CD4-positive, alpha-beta memory T cell (primary cell): ENCODE results near the gene SPC24. TPM values are rescaled to one million over a fixed set of nuclear protein-coding genes. Genes with fewer than 3 reads are reported as not detected.
A peak's percentile ranks its signal among the peaks of the same experiment; 100 is the strongest.

Experiments used
- CTCF ChIA-PET: fragments of 350-600 bp; sonication (Branson Sonifier 250); formaldehyde crosslinking; loops from one replicate; lab custom pipeline; 2021; ENCODE audit warnings: inconsistent platforms; ENCODE audit not compliant: partially characterized antibody; lab: Charles Lee
- POLR2A ChIA-PET: fragments of 350-600 bp; sonication (Branson Sonifier 250); formaldehyde crosslinking; loops from one replicate; lab custom pipeline; 2021; ENCODE audit not compliant: partially characterized antibody; lab: Charles Lee
- DNase-seq, 5 donors: peaks; one replicate each; pipeline versions ENCODE4 v3.0.0 to v3.0.0-alpha.2; 2020 to 2022; ENCODE audit warnings: mixed read lengths in 1 of 5
- H3K27ac ChIP-seq: one replicate; pipeline ENCODE4 v1.7.0; 2013; ENCODE audit warnings: low read depth, low read length
- H3K27me3 ChIP-seq: 2 replicates; pipeline ENCODE4 v1.7.0; 2013; ENCODE audit warnings: mild to moderate bottlenecking, low read length, moderate library complexity; ENCODE audit not compliant: insufficient read depth
- H3K36me3 ChIP-seq: 2 replicates; pipeline ENCODE4 v1.7.0; 2013; ENCODE audit warnings: mild to moderate bottlenecking, low read length, moderate library complexity; ENCODE audit not compliant: insufficient read depth
- H3K4me1 ChIP-seq: 2 replicates; pipeline ENCODE4 v1.7.0; 2013; ENCODE audit warnings: mild to moderate bottlenecking, low read length, moderate library complexity; ENCODE audit not compliant: insufficient read depth
- H3K4me3 ChIP-seq, 2 donors: one replicate each; pipeline ENCODE4 v1.7.0; 2013; ENCODE audit warnings: low read length in 2 of 2, mild to moderate bottlenecking in 1 of 2
- H3K9me3 ChIP-seq, 2 donors: one replicate each; pipeline ENCODE4 v1.7.0; 2013; ENCODE audit warnings: low read length in 2 of 2, control low read depth in 1 of 2; ENCODE audit not compliant: control insufficient read depth in 1 of 2
- H3K27ac Mint-ChIP-seq, 7 donors: one replicate each; pipeline ENCODE4 v1.8.0; 2020 to 2021; ENCODE audit warnings: mixed read lengths in 7 of 7, mild to moderate bottlenecking in 6 of 7, inconsistent platforms in 3 of 7, moderate library complexity in 3 of 7
- H3K27me3 Mint-ChIP-seq, 2 donors: one replicate each; pipeline ENCODE4 v1.8.0; 2020 to 2021; ENCODE audit warnings: mixed read lengths in 2 of 2
- H3K36me3 Mint-ChIP-seq, 2 donors: one replicate each; pipeline ENCODE4 v1.8.0; 2020 to 2021; ENCODE audit warnings: mixed read lengths in 2 of 2, inconsistent platforms in 1 of 2, mild to moderate bottlenecking in 1 of 2
- H3K4me1 Mint-ChIP-seq, 4 donors: one replicate each; pipeline ENCODE4 v1.8.0; 2020 to 2021; ENCODE audit warnings: mixed read lengths in 4 of 4, mild to moderate bottlenecking in 1 of 4
- H3K4me3 Mint-ChIP-seq, 8 donors: one replicate each; pipeline ENCODE4 v1.8.0; 2020 to 2021; ENCODE audit warnings: mixed read lengths in 8 of 8, mild to moderate bottlenecking in 7 of 8, moderate library complexity in 6 of 8, inconsistent platforms in 3 of 8
- H3K9me3 Mint-ChIP-seq, 8 donors: one replicate each; pipeline ENCODE4 v1.8.0; 2020 to 2021; ENCODE audit warnings: mixed read lengths in 8 of 8, mild to moderate bottlenecking in 5 of 8, inconsistent platforms in 3 of 8, moderate library complexity in 1 of 8
- intact Hi-C: fragments of 100-400 bp; cut with micrococcal nuclease; formaldehyde crosslinking; loops from one replicate; pipeline ENCODE4 v1.15.1; 2023
- polyA plus RNA-seq, 2 donors: library from polyadenylated mRNA; unstranded; fragments of 300-500 nt; fragmentation: Illumina TruSeq; gene quantifications; one replicate each; pipeline ENCODE4 v1.2.3, GENCODE V29; 2021
- total RNA-seq, 2 experiments: library from RNA; stranded (reverse); gene quantifications; one replicate each; pipeline ENCODE4 v1.2.3, GENCODE V29; 2021

The SPC24 gene
- total and polyA plus RNA-seq, 4 experiments from 2014 or later = 0.32 to 1.9 (median 0.84) TPM; not detected in 1

GRCh38 chr19:11200931-11201330, 45.3 kb upstream of the SPC24 start:
- no peak overlapping the region for H3K4me3 ChIP-seq
- no peak overlapping the region for H3K27ac Mint-ChIP-seq
- peaks cover 0 to 2% of the 10 kb centered on the region in 2 donors for H3K27me3 Mint-ChIP-seq
- intact Hi-C loops = no loop called here
- H3K36me3 ChIP-seq = no peaks in the 10 kb centered on the region
- no peaks in the 10 kb centered on the region for H3K36me3 Mint-ChIP-seq
- no peak overlapping the region for H3K27ac ChIP-seq
- CTCF ChIA-PET = no interaction called here
- peaks cover 2 to 8% (median 5%) of the 10 kb centered on the region in 4 donors for H3K4me1 Mint-ChIP-seq
- DNase-seq = no peak
- H3K4me3 Mint-ChIP-seq = no peak overlapping the region
- peaks cover 9% of the 10 kb centered on the region for H3K4me1 ChIP-seq
- H3K27me3 ChIP-seq = no peaks in the 10 kb centered on the region
- H3K9me3 ChIP-seq = no peaks in the 10 kb centered on the region
- no peaks in the 10 kb centered on the region for H3K9me3 Mint-ChIP-seq
- POLR2A ChIA-PET = no interaction called here

DNA sequence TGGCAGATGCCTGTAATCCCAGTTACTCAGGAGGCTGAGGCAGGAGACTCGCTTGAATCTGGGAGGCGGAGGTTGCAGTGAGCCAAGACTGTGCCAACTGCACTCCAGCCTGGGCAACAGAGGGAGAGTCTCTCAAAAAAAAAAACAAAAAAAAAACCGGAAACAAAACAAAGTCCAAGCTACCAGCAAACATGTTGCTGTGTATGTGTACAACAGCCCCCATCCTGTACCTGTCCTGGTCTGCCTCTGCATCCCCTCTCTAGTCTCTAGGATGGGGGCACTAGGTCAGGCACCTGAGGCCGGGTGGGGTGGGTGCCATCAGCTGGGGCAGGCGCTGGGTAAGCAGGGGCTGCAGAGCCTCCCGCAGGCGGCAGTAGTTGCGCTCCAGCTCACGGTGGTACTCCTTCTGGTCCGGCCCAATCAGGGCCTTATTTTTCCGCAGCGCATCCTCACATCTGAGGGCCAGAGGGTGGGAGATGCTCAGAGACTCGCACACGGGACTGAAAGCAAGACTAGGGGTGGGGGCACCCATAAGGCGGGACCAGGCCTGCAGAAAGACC, 44.5 kb upstream of the SPC24 start:
- Histone ChIP-seq H3K27me3 (no peaks in the 10 kb centered on the region), H3K27ac (no peak overlapping the region), H3K4me1 (peaks cover 12% of the 10 kb centered on the region), H3K36me3 (no peaks in the 10 kb centered on the region), H3K4me3 (no peak overlapping the region), H3K9me3 (no peaks in the 10 kb centered on the region)
- intact Hi-C loops = no loop called here
- no peaks in the 10 kb centered on the region for H3K36me3 Mint-ChIP-seq
- H3K27ac Mint-ChIP-seq = no peak overlapping the region
- peaks cover 2 to 4% of the 10 kb centered on the region in 2 donors for H3K27me3 Mint-ChIP-seq
- no peak overlapping the region for H3K4me3 Mint-ChIP-seq
- POLR2A ChIA-PET = no interaction called here
- no peak for DNase-seq
- H3K4me1 Mint-ChIP-seq = peaks cover 3 to 13% (median 8%) of the 10 kb centered on the region in 4 donors
- CTCF ChIA-PET = no interaction called here
- no peaks in the 10 kb centered on the region for H3K9me3 Mint-ChIP-seq

- ChIA-PET POLR2A (no interaction called here), CTCF (no interaction called here)
- no peak for DNase-seq
- no peaks in the 10 kb centered on the region for H3K36me3 Mint-ChIP-seq
- no peak overlapping the region for H3K27ac ChIP-seq
- H3K4me1 ChIP-seq = peaks cover 16% of the 10 kb centered on the region
- peak overlapping the region in 1 of 8 donors; percentile 21 for H3K4me3 Mint-ChIP-seq
- H3K4me3 ChIP-seq = no peak overlapping the region
- intact Hi-C loops = no loop called here
- no peak overlapping the region for H3K27ac Mint-ChIP-seq
- H3K4me1 Mint-ChIP-seq = peaks cover 3 to 13% (median 8%) of the 10 kb centered on the region in 4 donors
- no peaks in the 10 kb centered on the region for H3K36me3 ChIP-seq
- no peaks in the 10 kb centered on the region for H3K9me3 Mint-ChIP-seq
- H3K9me3 ChIP-seq = no peaks in the 10 kb centered on the region
- peaks cover 2 to 4% of the 10 kb centered on the region in 2 donors for H3K27me3 Mint-ChIP-seq
- no peaks in the 10 kb centered on the region for H3K27me3 ChIP-seq
Measured at GRCh38 chr19:11199517-11199916, 43.9 kb upstream of the SPC24 start.

DNA sequence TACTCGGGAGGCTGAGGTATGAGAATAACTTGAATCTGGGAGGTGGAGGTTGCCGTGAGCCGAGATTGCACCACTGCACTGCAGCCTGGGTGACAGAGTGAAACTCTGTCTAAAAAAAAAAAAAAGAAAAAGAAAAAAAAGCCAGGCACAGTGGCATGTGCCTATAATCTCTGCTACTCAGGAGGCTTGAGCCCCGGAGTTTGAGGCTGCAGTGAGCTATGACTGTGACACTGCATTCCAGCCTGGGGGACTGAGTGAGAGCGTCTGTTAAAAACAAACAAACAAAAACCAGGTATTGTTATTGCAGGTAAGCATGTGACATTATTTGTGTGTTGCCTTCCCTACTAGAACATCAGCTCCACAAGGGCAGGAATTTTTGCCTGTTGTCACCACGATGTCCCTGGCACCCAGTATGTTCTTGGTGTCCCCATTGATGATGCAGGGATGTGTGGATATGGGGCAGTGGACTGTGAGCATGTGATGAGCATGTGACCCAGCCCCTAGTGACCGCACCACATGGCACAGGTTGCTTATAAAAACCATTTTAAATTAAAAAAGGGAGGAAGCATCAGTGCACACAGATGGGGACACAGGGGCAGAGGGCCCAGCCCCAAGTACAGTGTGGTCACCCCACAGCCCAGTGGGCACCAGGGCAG, 43.3 kb upstream of the SPC24 start:
- Histone ChIP-seq H3K36me3 (no peaks in the 10 kb centered on the region), H3K4me1 (peaks cover 16% of the 10 kb centered on the region), H3K27ac (no peak overlapping the region), H3K4me3 (no peak overlapping the region), H3K27me3 (no peaks in the 10 kb centered on the region), H3K9me3 (no peaks in the 10 kb centered on the region)
- Mint-ChIP-seq H3K9me3 (no peaks in the 10 kb centered on the region), H3K4me1 (peaks cover 3 to 13% (median 8%) of the 10 kb centered on the region in 4 donors), H3K27ac (no peak overlapping the region), H3K4me3 (peak overlapping the region in 4 of 8 donors; percentile 7 to 86 (median 52)), H3K27me3 (peaks cover 2 to 4% of the 10 kb centered on the region in 2 donors), H3K36me3 (no peaks in the 10 kb centered on the region)
- ChIA-PET CTCF (interaction anchor here (0.7 to 1.2 kb wide), 2 partner anchors 73 to 176 kb away, joined by 3 read pairs; partner anchors contain the start of gene SWSAP1), POLR2A (no interaction called here)
- intact Hi-C loops = no loop called here
- no peak for DNase-seq

DNA sequence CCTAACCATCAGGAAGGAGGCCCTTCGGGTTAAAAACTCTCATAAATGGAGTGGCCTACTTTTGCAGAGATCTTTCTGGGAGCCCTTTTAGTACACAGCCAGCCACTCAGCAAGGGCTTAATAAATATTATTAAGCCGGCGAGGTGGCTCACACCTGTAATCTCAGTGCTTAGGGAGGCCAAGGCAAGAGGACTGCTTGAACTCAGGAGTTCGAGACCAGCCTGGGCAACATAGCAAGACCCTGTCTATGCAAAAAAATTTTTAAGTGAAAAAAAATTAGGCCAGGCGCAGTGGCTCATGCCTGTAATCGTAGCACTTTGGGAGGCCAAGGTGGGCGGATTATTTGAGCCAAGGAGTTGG, 42.6 kb upstream of the SPC24 start:
- peak overlapping the region; percentile 69 to 86 (median 82) for H3K4me3 Mint-ChIP-seq
- ChIA-PET POLR2A (interaction anchor here (0.5 kb wide), 1 partner anchor 1381 kb away, joined by 3 read pairs; no protein-coding TSS in a partner anchor), CTCF (interaction anchor here (0.7 to 1.2 kb wide), 3 partner anchors 72 to 177 kb away, joined by 3 read pairs; partner anchors contain the start of gene SWSAP1)
- no peak overlapping the region for H3K4me3 ChIP-seq
- no peaks in the 10 kb centered on the region for H3K36me3 ChIP-seq
- no peaks in the 10 kb centered on the region for H3K27me3 ChIP-seq
- DNase-seq = no peak
- no peaks in the 10 kb centered on the region for H3K9me3 ChIP-seq
- no peaks in the 10 kb centered on the region for H3K9me3 Mint-ChIP-seq
- H3K27ac Mint-ChIP-seq = peak overlapping the region in 3 of 7 donors; percentile 48 to 84 (median 51)
- H3K27ac ChIP-seq = no peak overlapping the region
- no peaks in the 10 kb centered on the region for H3K36me3 Mint-ChIP-seq
- H3K4me1 Mint-ChIP-seq = peaks cover 3 to 13% (median 8%) of the 10 kb centered on the region in 4 donors
- peaks cover 16% of the 10 kb centered on the region for H3K4me1 ChIP-seq
- peaks cover 2 to 4% of the 10 kb centered on the region in 2 donors for H3K27me3 Mint-ChIP-seq
- intact Hi-C loops = no loop called here

GRCh38 chr19:11197291-11198174, 42.0 kb upstream of the SPC24 start, which contains the start of gene KANK2:
Gene KANK2, minus strand, starts transcription at chr19:11197545. Its CDS starts 3,034 bp downstream, at chr19:11194511.
- no peaks in the 10 kb centered on the region for H3K9me3 ChIP-seq
- no peaks in the 10 kb centered on the region for H3K9me3 Mint-ChIP-seq
- intact Hi-C loops = no loop called here
- H3K36me3 Mint-ChIP-seq = no peaks in the 10 kb centered on the region
- H3K27ac ChIP-seq = no peak within 1 kb of the TSS
- H3K4me1 Mint-ChIP-seq = peaks cover 3 to 13% (median 8%) of the 10 kb centered on the region in 4 donors
- ChIA-PET CTCF (interaction anchor here (0.7 to 1.2 kb wide), 2 partner anchors 72 to 97 kb away, joined by 3 read pairs; no protein-coding TSS in a partner anchor), POLR2A (interaction anchor here (0.5 kb wide), 1 partner anchor 1382 kb away, joined by 3 read pairs; no protein-coding TSS in a partner anchor)
- peak within 1 kb of the TSS in 4 of 7 donors; percentile 48 to 84 (median 64) for H3K27ac Mint-ChIP-seq
- H3K27me3 ChIP-seq = no peaks in the 10 kb centered on the region
- DNase-seq = peak; percentile 48 to 74 (median 63)
- H3K4me3 ChIP-seq = peak within 1 kb of the TSS in 1 of 2 donors; percentile 48
- H3K27me3 Mint-ChIP-seq = peaks cover 2 to 4% of the 10 kb centered on the region in 2 donors
- H3K4me3 Mint-ChIP-seq = peak within 1 kb of the TSS; percentile 76 to 89 (median 82)
- H3K4me1 ChIP-seq = peaks cover 16% of the 10 kb centered on the region
- no peaks in the 10 kb centered on the region for H3K36me3 ChIP-seq
